Esophagus muscularis mucosa (tissue), 4 donors: ENCODE data around the gene PPP4R4.

Source experiments
- EP300 ChIP-seq: sonication (generic); formaldehyde crosslinking; IDR thresholded peaks from one replicate; pipeline ENCODE4 v1.6.1; 2017; ENCODE audit warnings: antibody characterized with exemption
- POLR2A ChIP-seq: fragments of 450-650 bp; IDR thresholded peaks from one replicate; pipeline ENCODE4 v1.6.1; 2017; ENCODE audit warnings: antibody characterized with exemption, moderate library complexity, mild to moderate bottlenecking, low read depth
- POLR2AphosphoS5 ChIP-seq, 2 donors: sonication (generic); formaldehyde crosslinking; IDR thresholded peaks; one replicate each; pipeline ENCODE4 v1.6.1; 2017; ENCODE audit warnings: antibody characterized with exemption in 2 of 2
- TF ChIP-seq, protein P1 (sequence below), 3 experiments: fragments of 200-600 bp in 2 of 3; fragments of 450-650 bp in 1 of 3; sonication (generic) in 2 of 3; IDR thresholded peaks; one replicate each; pipeline ENCODE4 v1.5.1; 2017 to 2019; ENCODE audit warnings: antibody characterized with exemption in 3 of 3, mild to moderate bottlenecking in 2 of 3, moderate library complexity in 1 of 3

GRCh38 chr14:94125659-94126418 is 48.3 kb upstream of the PPP4R4 start:
- TF ChIP-seq, protein P1, sequence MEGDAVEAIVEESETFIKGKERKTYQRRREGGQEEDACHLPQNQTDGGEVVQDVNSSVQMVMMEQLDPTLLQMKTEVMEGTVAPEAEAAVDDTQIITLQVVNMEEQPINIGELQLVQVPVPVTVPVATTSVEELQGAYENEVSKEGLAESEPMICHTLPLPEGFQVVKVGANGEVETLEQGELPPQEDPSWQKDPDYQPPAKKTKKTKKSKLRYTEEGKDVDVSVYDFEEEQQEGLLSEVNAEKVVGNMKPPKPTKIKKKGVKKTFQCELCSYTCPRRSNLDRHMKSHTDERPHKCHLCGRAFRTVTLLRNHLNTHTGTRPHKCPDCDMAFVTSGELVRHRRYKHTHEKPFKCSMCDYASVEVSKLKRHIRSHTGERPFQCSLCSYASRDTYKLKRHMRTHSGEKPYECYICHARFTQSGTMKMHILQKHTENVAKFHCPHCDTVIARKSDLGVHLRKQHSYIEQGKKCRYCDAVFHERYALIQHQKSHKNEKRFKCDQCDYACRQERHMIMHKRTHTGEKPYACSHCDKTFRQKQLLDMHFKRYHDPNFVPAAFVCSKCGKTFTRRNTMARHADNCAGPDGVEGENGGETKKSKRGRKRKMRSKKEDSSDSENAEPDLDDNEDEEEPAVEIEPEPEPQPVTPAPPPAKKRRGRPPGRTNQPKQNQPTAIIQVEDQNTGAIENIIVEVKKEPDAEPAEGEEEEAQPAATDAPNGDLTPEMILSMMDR (IDR thresholded peaks at IDR 0.05), result no peak
- TF ChIP-seq POLR2AphosphoS5 (IDR thresholded peaks at IDR 0.05), result no peak
- TF ChIP-seq POLR2A, result no peak
- no peak for TF ChIP-seq EP300
